SJSA1 (cell line): ENCODE data around the gene WBP1. TPM values are rescaled to one million over a fixed set of nuclear protein-coding genes. Genes with fewer than 3 reads are reported as not detected.
"Not testable (repeated sequence)": the region's sequence is repeated elsewhere in the genome, so short reads cannot be mapped to it uniquely, and the experiment has no call there.

Experiments used
- DNase-seq, 2 experiments: peaks; one replicate each; pipeline ENCODE4 v3.0.0-alpha.2; 2015 to 2020; ENCODE audit warnings: low spot score in 2 of 2, low read depth in 1 of 2
- H3K27ac ChIP-seq: fragments of 250-450 bp; sonication (Bioruptor Pico); 2 replicates; pipeline ENCODE4 v1.5.1; 2020; ENCODE audit warnings: mild to moderate bottlenecking, moderate library complexity
- H3K27me3 ChIP-seq: fragments of 250-450 bp; sonication (Bioruptor Pico); replicated peaks from 2 replicates; pipeline ENCODE4 v1.5.1; 2020; ENCODE audit warnings: mild to moderate bottlenecking, moderate library complexity
- H3K36me3 ChIP-seq: fragments of 250-450 bp; sonication (Bioruptor Pico); 2 replicates; pipeline ENCODE4 v1.5.1; 2020; ENCODE audit warnings: mild to moderate bottlenecking
- H3K4me1 ChIP-seq: fragments of 250-450 bp; sonication (Bioruptor Pico); replicated peaks from 2 replicates; pipeline ENCODE4 v1.6.1; 2021; ENCODE audit warnings: mild to moderate bottlenecking
- H3K4me3 ChIP-seq: fragments of 250-450 bp; sonication (Bioruptor Pico); 2 replicates; pipeline ENCODE4 v1.5.1; 2020; ENCODE audit warnings: mild to moderate bottlenecking
- H3K9me3 ChIP-seq: fragments of 250-450 bp; sonication (Bioruptor Pico); replicated peaks from 2 replicates; pipeline ENCODE4 v1.5.1; 2020; ENCODE audit warnings: mild to moderate bottlenecking
- total RNA-seq: library from RNA; depleted of rRNA; stranded (reverse); fragments of >200 nt; shearing (Covaris generic); gene quantifications from 2 replicates; pipeline ENCODE4 v1.2.3, GENCODE V29; 2014

WBP1 gene
- total RNA-seq, 1 experiment from 2014 or later, result 39.6 TPM

GRCh38 chr2:74471332-74472065 is 13.3 kb downstream of the WBP1 start:
- H3K36me3 ChIP-seq, result peaks cover 31% of the 10 kb centered on the region
- no peak for DNase-seq
- no peaks in the 10 kb centered on the region for H3K9me3 ChIP-seq
- H3K27me3 ChIP-seq, result no peaks in the 10 kb centered on the region
- H3K27ac ChIP-seq, result peak overlapping the region; percentile 54
- H3K4me1 ChIP-seq, result peaks cover 13% of the 10 kb centered on the region
- H3K4me3 ChIP-seq, result peak overlapping the region; percentile 53

GRCh38 chr2:74472086-74472944 is 14.1 kb downstream of the WBP1 start, which contains the start of gene MRPL53:
MRPL53 (minus strand) TSS chr2:74472680; CDS start chr2:74472660, 20 bp downstream.
- no peaks in the 10 kb centered on the region for H3K27me3 ChIP-seq

GRCh38 chr2:74472945-74473258 is 14.7 kb downstream of the WBP1 start:
- peak overlapping the region; percentile 53 for H3K4me3 ChIP-seq
- no peak for DNase-seq
- H3K36me3 ChIP-seq, result peaks cover 36% of the 10 kb centered on the region
- peaks cover 13% of the 10 kb centered on the region for H3K4me1 ChIP-seq
- no peaks in the 10 kb centered on the region for H3K9me3 ChIP-seq
- peak overlapping the region; percentile 54 for H3K27ac ChIP-seq
- no peaks in the 10 kb centered on the region for H3K27me3 ChIP-seq

More at GRCh38 chr2:74472086-74472944, 14.1 kb downstream of the WBP1 start, which contains the start of gene MRPL53:
- Histone ChIP-seq H3K27ac (peak within 1 kb of the TSS; percentile 54), H3K4me3 (peak within 1 kb of the TSS; percentile 53), H3K4me1 (peaks cover 13% of the 10 kb centered on the region), H3K36me3 (peaks cover 33% of the 10 kb centered on the region), H3K9me3 (no peaks in the 10 kb centered on the region)
- DNase-seq, result peak; percentile 92 to 94

GRCh38 chr2:74474481-74474880 is 16.2 kb downstream of the WBP1 start:
- H3K36me3 ChIP-seq, result peaks cover 36% of the 10 kb centered on the region
- H3K9me3 ChIP-seq, result no peaks in the 10 kb centered on the region
- no peaks in the 10 kb centered on the region for H3K27me3 ChIP-seq
- no peak overlapping the region for H3K27ac ChIP-seq
- DNase-seq, result no peak
- H3K4me3 ChIP-seq, result no peak overlapping the region
- peaks cover 13% of the 10 kb centered on the region for H3K4me1 ChIP-seq

GRCh38 chr2:74474899-74475298 is 16.7 kb downstream of the WBP1 start:
- no peaks in the 10 kb centered on the region for H3K27me3 ChIP-seq
- DNase-seq, result no peak
- H3K4me3 ChIP-seq, result no peak overlapping the region
- H3K36me3 ChIP-seq, result peaks cover 38% of the 10 kb centered on the region
- no peaks in the 10 kb centered on the region for H3K9me3 ChIP-seq
- H3K27ac ChIP-seq, result no peak overlapping the region
- H3K4me1 ChIP-seq, result peaks cover 13% of the 10 kb centered on the region

- H3K4me1 ChIP-seq, result peaks cover 16% of the 10 kb centered on the region
- H3K4me3 ChIP-seq, result peak overlapping the region; percentile 76
- no peak overlapping the region for H3K27ac ChIP-seq
- no peak for DNase-seq
- no peaks in the 10 kb centered on the region for H3K27me3 ChIP-seq
- H3K9me3 ChIP-seq, result 0 out of 2 replicates have a peak, but pooled peaks cover 4% of the 10 kb centered on the region
- peaks cover 44% of the 10 kb centered on the region for H3K36me3 ChIP-seq
Observed at GRCh38 chr2:74481431-74481830, 23.2 kb downstream of the WBP1 start.

GRCh38 chr2:74481961-74482800 is 23.9 kb downstream of the WBP1 start:
- peaks cover 16% of the 10 kb centered on the region for H3K4me1 ChIP-seq
- peak overlapping the region; percentile 76 for H3K4me3 ChIP-seq
- H3K9me3 ChIP-seq, result 0 out of 2 replicates have a peak, but pooled peaks cover 4% of the 10 kb centered on the region
- peak overlapping the region; percentile 70 for H3K27ac ChIP-seq
- peaks cover 45% of the 10 kb centered on the region for H3K36me3 ChIP-seq
- no peaks in the 10 kb centered on the region for H3K27me3 ChIP-seq
- peak in 1 of 2 experiments; percentile 69 for DNase-seq

GRCh38 chr2:74482801-74483674 is 24.8 kb downstream of the WBP1 start, which contains the start of the genes CCDC142 and TTC31:
CCDC142 (minus strand) TSS chr2:74482998; CDS start chr2:74482837, 161 bp downstream.
TTC31 (plus strand) TSS chr2:74483081; CDS start chr2:74483096, 15 bp downstream.
- peak; percentile 96 to 99 for DNase-seq
- Histone ChIP-seq H3K27me3 (no peaks in the 10 kb centered on the region), H3K9me3 (0 out of 2 replicates have a peak, but pooled peaks cover 4% of the 10 kb centered on the region), H3K4me1 (peaks cover 16% of the 10 kb centered on the region), H3K4me3 (peak within 1 kb of the TSS; percentile 76), H3K27ac (peak within 1 kb of the TSS; percentile 70), H3K36me3 (peaks cover 45% of the 10 kb centered on the region)

GRCh38 chr2:74483675-74484164 is 25.5 kb downstream of the WBP1 start:
- not testable (repeated sequence) for H3K27ac ChIP-seq, DNase-seq, H3K27me3 ChIP-seq, H3K9me3 ChIP-seq
- H3K4me1 ChIP-seq, result peaks cover 16% of the 10 kb centered on the region
- peaks cover 51% of the 10 kb centered on the region for H3K36me3 ChIP-seq
- H3K4me3 ChIP-seq, result peak overlapping the region; percentile 76

- H3K9me3 ChIP-seq, result 0 out of 2 replicates have a peak, but pooled peaks cover 4% of the 10 kb centered on the region
- no peak overlapping the region for H3K27ac ChIP-seq
- DNase-seq, result no peak
- H3K36me3 ChIP-seq, result peaks cover 49% of the 10 kb centered on the region
- H3K4me1 ChIP-seq, result peaks cover 15% of the 10 kb centered on the region
- H3K27me3 ChIP-seq, result no peaks in the 10 kb centered on the region
- no peak overlapping the region for H3K4me3 ChIP-seq
Observed at GRCh38 chr2:74486141-74486540, 27.9 kb downstream of the WBP1 start.

- Histone ChIP-seq H3K27ac (no peak overlapping the region), H3K36me3 (peaks cover 57% of the 10 kb centered on the region), H3K27me3 (no peaks in the 10 kb centered on the region), H3K4me1 (no peaks in the 10 kb centered on the region), H3K9me3 (no peaks in the 10 kb centered on the region), H3K4me3 (no peak overlapping the region)
- DNase-seq, result no peak
Observed at GRCh38 chr2:74488643-74489481, 30.6 kb downstream of the WBP1 start.
